ENCODE data around the gene MFSD11.

DNA sequence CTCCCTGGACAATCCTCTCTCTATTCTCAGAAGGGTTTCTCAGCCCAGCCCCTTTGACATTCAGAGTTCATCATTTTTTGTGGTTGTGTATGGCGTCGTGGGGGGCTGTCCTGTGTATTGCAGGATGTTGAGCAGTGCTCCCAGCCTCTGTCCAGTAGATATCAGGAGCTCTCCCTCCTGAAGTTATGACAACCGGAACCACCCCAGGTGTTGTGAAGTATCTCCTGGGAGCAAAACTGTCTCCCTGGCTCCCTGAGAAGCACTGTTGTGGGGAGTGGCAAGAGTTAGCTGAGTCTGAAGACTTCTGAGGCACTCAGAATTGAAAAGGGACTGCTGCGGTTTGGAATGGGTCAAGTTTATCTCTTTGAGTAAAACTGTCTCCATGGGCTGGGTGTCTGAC is 74.3 kb downstream of the MFSD11 start:
- no peak for TF ChIP-seq POLR2A (IDR thresholded peaks at IDR 0.05)
- TF ChIP-seq, protein P1, sequence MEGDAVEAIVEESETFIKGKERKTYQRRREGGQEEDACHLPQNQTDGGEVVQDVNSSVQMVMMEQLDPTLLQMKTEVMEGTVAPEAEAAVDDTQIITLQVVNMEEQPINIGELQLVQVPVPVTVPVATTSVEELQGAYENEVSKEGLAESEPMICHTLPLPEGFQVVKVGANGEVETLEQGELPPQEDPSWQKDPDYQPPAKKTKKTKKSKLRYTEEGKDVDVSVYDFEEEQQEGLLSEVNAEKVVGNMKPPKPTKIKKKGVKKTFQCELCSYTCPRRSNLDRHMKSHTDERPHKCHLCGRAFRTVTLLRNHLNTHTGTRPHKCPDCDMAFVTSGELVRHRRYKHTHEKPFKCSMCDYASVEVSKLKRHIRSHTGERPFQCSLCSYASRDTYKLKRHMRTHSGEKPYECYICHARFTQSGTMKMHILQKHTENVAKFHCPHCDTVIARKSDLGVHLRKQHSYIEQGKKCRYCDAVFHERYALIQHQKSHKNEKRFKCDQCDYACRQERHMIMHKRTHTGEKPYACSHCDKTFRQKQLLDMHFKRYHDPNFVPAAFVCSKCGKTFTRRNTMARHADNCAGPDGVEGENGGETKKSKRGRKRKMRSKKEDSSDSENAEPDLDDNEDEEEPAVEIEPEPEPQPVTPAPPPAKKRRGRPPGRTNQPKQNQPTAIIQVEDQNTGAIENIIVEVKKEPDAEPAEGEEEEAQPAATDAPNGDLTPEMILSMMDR (IDR thresholded peaks at IDR 0.05), result no peak
- TF ChIP-seq POLR2AphosphoS5 (IDR thresholded peaks at IDR 0.05), result no peak

Data from upper lobe of left lung (tissue), 4 donors.